GM12801 (cell line): ENCODE measurements around the gene ZNF398.

Experiments
- CTCF ChIP-seq: IDR thresholded peaks from one replicate; pipeline ENCODE4 v1.5.1; 2011; ENCODE audit warnings: control low read depth; ENCODE audit not compliant: insufficient read length; ENCODE audit errors: extremely low read depth

ZNF398 gene

GRCh38 chr7:149175150-149175549 lies 27.9 kb downstream of the ZNF398 start:
- TF ChIP-seq CTCF, result no peak

- TF ChIP-seq CTCF, result no peak
These were observed 32.0 kb downstream of the ZNF398 start for GRCh38 chr7:149179241-149179640.

GRCh38 chr7:149180722-149181449 lies 33.6 kb downstream of the ZNF398 start:
- TF ChIP-seq CTCF, result no peak

- TF ChIP-seq CTCF, result no peak
These were observed 34.2 kb downstream of the ZNF398 start for GRCh38 chr7:149181450-149181790.

GRCh38 chr7:149184274-149184673 lies 37.0 kb downstream of the ZNF398 start:
- no peak for TF ChIP-seq CTCF

- TF ChIP-seq CTCF, result no peak
These were observed 41.0 kb downstream of the ZNF398 start for GRCh38 chr7:149188213-149188612.

- TF ChIP-seq CTCF, result no peak
These were observed 41.5 kb downstream of the ZNF398 start for GRCh38 chr7:149188637-149189259.

- no peak for TF ChIP-seq CTCF
These were observed 44.6 kb downstream of the ZNF398 start for GRCh38 chr7:149191851-149192250.
